ENCODE results near the gene PHF23. TPM values are rescaled to one million over a fixed set of nuclear protein-coding genes. Genes with fewer than 3 reads are reported as not detected.
A peak's percentile ranks its signal among the peaks of the same experiment; 100 is the strongest.

PHF23 gene
- total RNA-seq, 1 donor from 2014 or later: 54.7 TPM

DNA sequence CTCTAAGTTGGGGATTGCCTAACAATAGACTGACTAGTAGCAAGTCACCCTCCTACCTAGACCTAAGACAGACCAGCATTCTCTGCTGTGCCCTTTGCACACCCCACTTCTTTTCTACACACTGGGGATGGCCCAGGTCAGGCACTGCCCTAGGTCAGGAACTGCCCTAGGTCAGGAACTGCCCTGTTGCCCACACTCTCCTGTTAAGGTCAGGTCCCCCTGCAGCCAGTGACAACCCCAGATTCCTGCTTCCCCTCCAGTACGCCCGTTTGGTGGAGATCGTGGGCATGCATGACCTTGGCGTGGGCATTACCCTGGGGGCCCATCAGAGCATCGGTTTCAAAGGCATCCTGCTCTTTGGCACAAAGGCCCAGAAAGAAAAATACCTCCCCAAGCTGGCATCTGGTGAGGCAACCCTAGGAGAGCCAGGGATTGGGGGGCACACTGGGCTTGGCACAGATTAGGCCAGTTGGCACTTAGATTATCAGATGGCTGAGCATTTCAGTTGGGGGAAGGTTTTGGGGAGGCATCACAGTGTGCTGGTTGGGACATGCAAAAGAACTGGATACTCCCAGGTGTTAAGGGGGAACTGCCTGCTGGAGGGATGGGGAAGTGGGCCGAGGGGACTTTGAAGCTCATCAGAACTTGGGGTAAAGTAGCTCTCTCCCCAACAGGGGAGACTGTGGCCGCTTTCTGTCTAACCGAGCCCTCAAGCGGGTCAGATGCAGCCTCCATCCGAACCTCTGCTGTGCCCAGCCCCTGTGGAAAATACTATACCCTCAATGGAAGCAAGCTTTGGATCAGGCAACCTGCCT is 17.8 kb downstream of the PHF23 start:
- no peak for DNase-seq (ENCODE audit: low read depth)

DNA sequence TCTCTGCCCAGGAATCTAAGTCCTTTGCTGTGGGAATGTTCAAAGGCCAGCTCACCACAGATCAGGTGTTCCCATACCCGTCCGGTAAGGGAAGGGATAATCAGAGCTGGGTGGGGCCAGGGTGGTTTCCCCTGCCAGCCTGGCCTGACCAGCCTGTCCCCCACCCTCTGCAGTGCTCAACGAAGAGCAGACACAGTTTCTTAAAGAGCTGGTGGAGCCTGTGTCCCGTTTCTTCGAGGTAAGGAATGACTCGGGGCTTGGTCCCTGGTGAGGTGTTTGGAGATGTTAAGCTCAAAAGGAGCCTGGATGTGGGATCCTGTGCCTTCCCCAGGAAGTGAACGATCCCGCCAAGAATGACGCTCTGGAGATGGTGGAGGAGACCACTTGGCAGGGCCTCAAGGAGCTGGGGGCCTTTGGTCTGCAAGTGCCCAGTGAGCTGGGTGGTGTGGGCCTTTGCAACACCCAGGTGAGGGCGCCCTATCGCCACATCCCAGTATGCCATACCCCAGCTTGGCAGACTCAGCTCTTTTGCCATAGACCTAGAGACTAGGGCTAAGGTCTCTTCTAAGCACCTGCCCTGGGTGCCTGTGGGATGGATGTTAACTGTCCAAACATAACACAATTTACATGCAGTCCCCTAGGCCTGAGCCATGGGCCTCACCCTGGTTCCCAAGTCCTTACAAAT is 18.5 kb downstream of the PHF23 start:
- DNase-seq (ENCODE audit: low read depth): peak; percentile 79

DNA sequence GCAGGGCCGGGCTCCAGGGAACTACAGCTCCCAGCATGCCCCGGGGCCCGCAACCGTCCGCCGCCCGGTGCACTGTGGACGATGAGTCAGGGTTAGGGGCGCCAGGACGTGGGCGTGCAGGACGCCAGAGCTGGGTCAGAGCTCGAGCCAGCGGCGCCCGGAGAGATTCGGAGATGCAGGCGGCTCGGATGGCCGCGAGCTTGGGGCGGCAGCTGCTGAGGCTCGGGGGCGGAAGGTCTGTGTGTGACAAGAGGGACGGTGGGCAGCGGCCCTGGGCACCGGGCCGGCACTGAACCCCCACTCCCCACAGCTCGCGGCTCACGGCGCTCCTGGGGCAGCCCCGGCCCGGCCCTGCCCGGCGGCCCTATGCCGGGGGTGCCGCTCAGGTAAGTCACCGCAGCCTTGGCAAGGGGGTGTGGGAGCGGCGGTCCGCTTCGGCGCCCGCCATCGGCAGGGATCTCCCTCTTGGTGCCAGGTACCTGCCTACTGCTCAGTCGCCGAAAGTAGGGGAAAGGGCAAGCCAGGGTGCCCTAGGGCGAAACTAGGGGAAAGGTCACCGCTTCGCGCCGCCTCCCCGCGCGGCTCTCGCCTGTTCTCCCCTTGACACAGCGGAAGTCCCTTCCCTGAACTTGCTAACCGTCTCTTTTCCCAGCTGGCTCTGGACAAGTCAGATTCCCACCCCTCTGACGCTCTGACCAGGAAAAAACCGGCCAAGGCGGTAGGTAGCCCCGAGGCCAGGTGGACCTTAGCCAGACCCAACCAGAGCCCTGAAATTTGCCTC is 19.3 kb downstream of the PHF23 start, which contains the start of the genes ACADVL and DLG4:
TSS of gene ACADVL (plus strand) at position 127 of the 781 bp plus-strand sequence. CDS start at position 174, 47 bp downstream.
TSS of gene DLG4 (minus strand) at position 25 of the 781 bp plus-strand sequence.
- DNase-seq (ENCODE audit: low read depth): peak; percentile 92

DNA sequence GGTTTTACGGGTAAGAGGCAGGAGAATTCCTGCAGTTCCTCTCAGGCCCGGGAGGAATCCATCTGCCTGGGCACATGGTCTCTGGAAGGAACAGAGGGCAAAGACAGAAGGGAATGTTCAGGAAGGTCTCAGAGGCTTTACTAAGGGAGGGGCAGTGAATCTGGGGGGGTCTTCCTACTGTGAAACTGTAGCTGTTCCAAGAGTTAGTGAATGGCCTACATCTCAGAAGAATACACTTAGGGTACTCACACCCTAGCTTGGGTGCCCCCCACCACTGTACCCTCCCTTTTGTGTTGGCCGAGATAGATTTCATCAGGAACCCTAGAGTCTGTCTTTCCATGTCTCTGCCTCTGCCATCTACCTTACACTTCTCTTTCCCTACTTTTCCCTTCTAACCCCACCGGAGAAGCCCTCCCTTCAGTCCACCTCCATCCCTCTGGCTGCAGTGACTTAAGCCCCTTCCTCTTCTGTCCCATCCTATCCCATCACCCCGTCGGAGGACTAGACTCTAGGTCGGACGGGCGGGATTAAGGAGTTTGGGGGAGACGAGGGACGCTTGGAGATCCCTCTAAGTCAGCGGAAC is 19.9 kb downstream of the PHF23 start:
- no peak for DNase-seq (ENCODE audit: low read depth)

DNA sequence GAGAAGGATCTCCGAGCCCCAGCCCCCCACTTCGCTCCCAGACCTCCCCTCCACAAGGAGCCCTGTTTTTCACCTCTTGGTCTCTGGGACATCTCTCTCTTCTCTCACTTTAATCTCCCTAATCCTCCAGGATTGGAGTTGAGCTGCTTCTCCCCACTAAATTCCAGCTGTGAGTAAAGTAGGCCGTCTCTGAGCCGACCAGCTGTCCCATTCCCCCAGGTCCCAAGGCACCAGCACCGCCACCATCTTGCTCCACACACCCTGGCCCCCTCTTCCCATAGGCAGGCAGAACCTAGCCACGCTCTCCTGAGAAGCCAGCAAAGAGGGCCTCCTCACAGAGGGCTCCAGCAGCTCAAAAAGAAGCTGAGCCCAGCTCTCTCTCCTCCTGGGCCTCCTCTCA is 20.5 kb downstream of the PHF23 start:
- DNase-seq (ENCODE audit: low read depth): no peak

DNA sequence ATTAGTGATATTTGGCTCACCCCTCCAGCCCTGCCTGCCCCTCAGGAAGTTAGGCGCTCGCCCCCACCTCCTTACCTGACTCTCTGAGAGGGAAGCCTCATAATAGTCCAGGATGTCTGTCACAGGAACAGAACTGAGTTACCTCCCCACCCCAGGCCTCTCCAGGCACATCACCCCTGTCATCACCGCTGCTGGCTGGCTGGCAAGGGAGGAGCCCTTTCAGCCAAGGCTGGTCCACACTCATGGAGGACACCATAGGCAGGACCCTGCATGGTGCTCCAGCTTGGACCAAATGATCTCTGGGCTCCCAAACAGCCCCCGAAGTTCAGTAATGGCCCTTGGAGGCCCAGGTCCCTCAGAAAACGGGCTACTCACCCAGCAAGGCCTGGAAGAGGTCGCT is 21.1 kb downstream of the PHF23 start:
- DNase-seq (ENCODE audit: low read depth): no peak

DNA sequence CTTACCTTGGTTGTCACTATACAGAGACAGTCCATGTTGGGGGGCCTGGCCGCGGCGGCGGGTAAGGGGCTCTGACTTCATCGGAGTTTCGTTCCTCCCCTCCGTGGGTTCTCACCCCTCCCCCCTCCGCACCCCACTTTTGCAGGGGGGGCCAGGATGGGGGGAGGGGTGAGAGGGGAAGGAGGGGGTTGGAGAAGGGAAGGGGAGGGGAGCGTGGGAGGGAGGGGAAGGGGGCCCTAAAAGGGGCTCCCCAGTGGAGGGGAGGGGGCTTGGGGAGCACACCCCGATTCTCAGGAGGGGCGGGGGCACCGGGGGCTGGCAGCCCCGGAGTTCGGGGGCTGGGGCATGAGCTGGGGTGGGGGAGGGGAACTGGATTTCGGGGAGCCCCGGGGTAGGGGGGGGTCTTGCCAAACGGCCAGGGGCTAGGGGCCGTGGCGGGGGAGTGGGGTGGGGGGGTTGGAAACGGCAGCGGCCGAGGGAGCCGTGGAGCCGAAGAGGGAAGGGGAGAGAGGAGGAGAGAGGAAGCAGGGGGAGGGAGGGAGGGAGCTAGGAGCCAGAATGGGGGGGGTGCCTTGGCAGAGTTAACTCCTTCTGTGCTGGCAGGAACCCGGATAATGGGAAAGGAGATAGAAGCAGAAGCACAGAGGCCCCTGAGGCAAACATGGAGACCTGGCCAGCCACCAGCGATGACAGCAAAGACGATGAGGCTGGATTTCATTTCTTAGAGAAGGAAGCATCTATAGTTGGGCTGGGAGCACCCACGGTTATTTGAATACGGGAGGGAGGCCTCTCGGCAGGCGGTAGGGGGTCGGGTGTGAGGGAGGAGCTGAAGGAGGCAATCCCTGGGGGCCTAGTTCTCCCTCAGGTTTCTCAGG is 21.9 kb downstream of the PHF23 start:
- peak; percentile 70 for DNase-seq (ENCODE audit: low read depth)

DNA sequence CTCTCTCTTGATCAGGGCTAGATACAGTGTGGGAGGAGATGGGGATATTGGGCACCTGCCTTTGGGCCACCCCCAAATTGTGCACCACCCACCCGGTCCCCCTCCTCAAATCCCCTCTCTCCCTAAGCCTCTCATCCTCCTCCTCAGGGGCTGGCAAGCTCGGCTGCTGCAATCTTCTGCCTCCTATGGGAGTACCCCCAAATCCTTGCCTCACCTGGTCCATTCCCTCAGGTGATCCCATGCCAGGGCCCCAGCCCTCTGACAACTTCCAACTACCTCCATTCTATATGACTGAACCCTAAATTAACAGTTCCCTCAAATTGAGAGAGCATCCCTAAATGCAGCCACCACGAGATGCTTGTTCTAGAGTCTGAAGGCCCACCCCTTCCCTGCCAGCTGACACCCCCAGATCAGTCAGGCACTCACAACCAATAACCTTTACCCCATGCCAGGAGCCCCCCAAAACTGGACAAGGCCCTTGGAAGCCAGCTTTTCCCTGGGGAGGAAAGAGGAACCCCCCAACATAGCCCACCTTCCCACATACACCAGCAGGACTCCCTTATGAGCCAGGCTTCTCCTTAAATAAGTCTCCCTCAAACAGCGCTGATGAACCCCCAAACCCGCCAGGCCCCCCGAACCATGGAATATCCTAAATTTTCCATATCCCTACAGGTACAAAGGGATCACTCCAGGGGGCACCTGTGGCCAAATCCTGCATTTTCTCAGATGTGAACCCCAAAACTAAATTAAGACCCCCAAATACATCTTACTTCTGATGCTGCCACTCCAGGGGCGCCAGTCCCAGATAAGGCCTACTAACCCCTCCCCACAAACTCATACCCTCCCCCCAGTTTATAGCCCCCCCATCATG is 22.8 kb downstream of the PHF23 start:
- DNase-seq (ENCODE audit: low read depth): no peak

DNA sequence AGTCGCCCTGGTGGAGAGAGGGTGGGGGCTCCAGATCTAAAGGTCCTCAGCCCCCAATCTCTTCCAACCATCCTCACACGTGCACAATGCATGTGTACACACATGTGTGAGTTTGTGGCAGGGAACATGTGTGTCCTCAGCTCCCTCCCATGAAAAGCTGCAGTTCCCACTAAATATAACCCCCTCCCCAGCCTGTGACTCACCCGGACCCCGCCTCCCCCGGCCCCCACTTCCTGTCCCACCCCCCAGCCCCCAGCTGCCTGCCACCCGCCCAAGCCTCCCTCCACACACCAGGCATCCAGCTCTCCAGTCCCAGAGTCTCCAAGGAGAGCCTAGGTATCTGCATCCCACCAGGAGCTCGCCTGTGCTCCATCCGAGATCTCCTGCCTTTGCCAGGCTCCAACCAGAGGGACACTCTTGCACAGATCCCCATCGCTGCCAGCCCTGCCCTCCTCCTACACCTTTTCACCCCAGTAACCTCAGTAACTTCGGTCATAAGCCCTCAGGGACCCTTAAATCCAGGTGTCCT is 23.5 kb downstream of the PHF23 start:
- DNase-seq (ENCODE audit: low read depth): no peak

DNA sequence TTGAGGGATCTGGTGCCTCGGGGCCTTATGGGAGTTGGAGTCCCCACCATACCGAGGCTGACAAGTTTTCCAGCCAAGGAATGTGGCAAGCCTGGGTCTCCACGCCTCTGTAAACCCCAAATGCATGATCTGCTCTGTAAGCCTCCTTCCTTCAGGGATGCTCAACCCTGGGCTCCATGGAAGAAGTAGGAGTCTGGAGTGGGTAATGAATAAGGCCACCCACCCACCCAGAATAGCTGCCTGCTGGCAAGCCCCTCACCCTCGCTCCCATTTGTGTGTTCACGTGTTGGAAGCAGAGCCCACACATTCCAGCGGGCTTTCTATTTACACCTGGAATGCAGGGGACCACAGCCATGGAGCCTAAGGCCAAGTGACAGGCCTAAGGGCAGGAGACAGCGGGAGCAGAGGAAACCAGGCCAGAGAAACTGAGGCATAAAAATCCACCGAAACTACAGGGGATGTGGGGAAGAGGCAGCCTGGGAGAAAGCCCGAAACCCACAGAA is 24.1 kb downstream of the PHF23 start:
- no peak for DNase-seq (ENCODE audit: low read depth)

DNA sequence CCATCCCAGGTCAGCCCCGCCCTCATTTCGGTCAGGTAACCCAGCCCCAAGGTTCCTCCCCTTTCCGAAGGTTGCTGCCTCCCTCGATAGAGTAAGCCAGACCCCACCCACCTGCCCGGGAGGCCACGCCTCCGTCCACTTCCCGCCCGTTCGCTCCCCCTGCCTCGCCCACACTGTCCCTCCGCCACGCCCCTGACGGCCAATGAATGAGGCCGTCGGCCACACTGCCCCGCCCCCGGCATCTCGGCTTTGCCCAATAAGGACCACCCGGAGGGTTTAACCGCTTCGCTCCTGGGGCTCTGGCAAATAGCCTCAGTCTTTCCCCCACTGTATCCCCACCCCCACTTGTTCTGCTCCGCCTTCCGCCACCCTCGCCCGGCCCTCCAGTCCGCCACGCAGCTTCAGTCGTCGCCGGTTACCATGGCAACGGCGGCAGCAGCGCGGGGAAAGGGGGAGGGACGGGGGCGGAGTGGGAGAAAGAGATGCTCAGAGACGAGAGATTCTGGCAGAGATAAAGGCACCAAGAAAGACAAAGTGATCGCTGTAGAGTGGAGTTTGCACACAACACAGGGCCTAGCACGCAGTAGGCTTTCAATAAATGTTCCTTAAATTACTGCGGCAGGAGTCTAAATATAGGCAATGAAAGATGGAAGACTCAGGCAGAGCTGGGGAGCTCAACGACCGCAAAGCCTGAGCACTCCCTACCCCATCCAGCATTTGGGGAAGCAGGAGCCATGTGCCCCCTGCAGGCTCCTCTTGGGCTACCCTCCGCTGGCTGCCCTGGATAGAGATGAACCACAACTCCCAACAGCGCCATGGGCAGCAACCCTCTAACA is 24.7 kb downstream of the PHF23 start:
- peak; percentile 97 for DNase-seq (ENCODE audit: low read depth)

DNA sequence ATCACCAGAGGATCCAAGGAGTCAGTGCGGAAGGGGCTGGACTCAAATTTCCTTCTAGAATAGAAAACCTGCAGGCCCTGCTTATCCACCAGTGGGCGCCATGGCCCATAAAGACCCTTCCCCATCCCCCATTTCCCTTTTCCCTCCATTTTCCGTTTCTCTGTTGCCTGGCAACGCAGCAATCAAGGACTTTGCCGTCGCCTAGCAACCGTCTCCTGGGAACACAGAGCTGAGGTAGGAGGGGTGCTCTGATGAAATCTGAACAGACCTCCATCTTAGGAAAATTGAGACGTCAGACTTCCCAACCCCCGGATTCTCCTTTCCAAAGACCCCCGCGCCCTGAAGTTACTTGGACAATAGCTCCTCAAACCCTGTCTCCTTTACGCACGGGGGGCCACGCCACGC is 25.4 kb downstream of the PHF23 start:
- peak; percentile 59 for DNase-seq (ENCODE audit: low read depth)

DNA sequence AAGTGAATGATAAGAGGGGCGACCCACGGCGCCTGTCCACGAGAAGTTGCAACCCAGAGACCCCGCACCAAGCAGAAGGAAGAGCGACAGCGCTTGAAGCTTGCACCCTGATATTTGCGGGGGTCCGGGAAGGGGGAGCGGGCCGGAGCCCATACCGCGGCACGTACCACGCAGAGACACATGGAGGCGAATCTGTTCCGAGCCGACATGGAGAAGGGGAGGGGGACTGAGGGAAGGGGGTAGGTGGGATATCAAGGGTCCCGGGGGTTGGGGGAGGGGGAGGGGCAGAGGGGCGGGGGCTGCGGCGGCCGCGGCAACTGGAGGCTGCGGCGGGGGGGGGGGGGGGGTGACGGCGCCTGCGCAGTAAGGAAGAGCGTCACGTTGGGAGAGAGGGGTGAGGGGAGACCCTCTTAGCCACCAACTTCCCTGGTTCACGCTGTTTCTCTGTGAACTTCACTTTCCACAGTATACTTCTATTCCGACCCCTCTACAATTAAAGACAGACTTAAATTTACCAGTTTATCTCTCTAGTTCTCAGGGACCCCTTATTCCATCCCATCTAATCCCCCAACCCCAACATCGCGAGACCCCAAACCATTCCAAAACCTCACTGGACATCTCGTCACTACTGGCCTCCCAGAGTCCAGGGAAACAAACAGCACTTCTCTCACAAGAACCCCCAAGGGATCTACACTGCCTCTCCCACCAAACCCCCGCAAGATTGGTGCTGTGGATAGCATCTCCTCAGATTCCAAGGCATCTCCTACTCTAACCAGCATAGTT is 27.6 kb downstream of the PHF23 start:
- DNase-seq (ENCODE audit: low read depth): no peak

DNA sequence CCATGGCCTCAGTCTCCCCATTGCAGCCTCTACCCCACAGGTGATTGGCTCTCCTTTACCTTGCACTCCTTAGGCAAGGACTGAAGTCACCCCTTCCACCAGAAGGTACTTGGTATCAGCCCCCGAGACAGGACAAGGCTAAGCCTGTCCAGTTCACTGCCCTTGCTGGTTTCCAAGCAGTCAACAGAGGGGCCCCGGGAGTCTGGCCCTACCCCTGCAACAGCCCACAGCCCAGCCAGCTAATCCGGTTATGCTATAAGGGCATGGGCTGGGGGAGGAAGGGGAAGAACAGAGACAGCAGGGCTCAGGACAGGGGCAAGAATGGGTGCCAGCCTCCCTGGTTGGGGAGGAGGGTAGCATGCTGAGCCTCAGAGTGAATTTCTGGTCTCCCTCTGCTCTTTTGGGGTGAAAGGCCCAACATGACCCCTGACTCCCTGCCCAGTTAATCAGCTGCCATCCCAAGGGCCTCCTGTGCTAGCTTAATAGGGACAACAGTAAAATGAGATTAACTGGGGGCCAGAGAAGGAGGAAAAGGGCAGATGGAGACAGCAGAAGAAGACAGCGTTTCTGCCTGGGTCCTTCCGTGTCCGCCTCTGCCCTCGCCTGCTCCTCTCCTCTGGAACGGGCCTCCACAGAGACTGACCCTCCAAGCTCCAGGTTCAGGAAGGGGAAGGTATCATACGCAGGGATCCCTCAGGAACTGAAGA is 30.4 kb downstream of the PHF23 start:
- no peak for DNase-seq (ENCODE audit: low read depth)

DNA sequence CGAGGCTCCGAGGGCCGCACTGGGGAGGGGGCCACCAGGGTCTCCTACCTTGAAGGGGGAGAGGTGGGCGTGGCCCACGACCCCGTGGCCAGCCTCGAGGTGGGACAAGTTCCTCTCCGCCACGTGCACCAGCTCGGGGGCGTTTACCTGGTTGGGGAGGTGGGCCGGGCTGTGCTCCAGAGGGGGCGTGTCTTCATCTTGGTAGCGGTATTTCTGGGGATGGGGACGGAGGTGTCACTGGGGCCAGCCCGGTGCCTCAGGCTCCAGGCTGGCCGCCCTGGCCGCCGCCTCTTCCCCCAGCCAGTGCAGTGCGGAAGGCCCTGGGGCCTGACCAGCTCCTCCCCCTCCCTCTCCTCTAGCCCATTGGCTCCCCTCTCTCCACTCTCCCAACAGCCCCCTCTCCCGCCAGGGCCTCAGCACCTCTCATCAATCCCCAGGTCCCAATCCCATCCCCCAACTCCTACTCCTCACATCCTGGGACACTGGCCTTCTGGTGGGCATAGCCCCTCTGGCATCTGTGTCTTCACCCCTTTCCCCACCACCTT is 31.2 kb downstream of the PHF23 start:
- no peak for DNase-seq (ENCODE audit: low read depth)

All from myocyte (in vitro differentiated cells).